K562 (cell line): Measurements from ENCODE around the gene TMEM243. TPM values are rescaled to one million over a fixed set of nuclear protein-coding genes. Genes with fewer than 3 reads are reported as not detected.

ENCODE experiments used
- ATAC-seq: fragments of 200-7000 bp; cut with Tn5 transposase; 3 replicates; pipeline ENCODE4 v1.9.1; 2020; ENCODE audit warnings: moderate library complexity
- BruUV-seq: library from RNA; stranded (reverse); fragments of 400-500 nt; replicated peaks from 2 replicates; lab custom pipeline; 2021; lab: Mats Ljungman, UMichigan
- CTCF ChIA-PET: fragments of 300-600 bp; formaldehyde crosslinking; extraction: SDS; loops from one replicate; lab custom pipeline; 2021; ENCODE audit warnings: low intra/inter-chr PET ratio; lab: Yijun Ruan, JAX
- POLR2A ChIA-PET: fragments of 300-600, 350-650 bp; sonication (Branson Sonifier 250); formaldehyde crosslinking; extraction: SDS; loops from one replicate; lab custom pipeline; 2021; ENCODE audit warnings: antibody characterized with exemption, inconsistent platforms; lab: Yijun Ruan, JAX
- DNase-seq, 4 experiments: peaks; one replicate each; pipeline versions ENCODE4 v3.0.0 to v3.0.0-alpha.2; 2011 to 2018; ENCODE audit warnings: low spot score in 3 of 4, mixed read lengths in 3 of 4; ENCODE audit errors: extremely low read depth in 1 of 4
- FAIRE-seq: peaks from 2 replicates; lab custom pipeline; 2011; peaks lifted over from hg19 to GRCh38; lab: Jason Lieb, UNC
- H2AFZ ChIP-seq: 2 replicates; pipeline ENCODE4 v1.6.0; 2011; ENCODE audit warnings: low read depth, low read length, control low read depth, inconsistent platforms
- H3K27ac ChIP-seq: fragments of 200-600 bp; 3 replicates; pipeline ENCODE4 v1.8.0; 2011; ENCODE audit warnings: low read depth, mild to moderate bottlenecking, control low read depth, inconsistent platforms, low read length, moderate library complexity, mixed read lengths; ENCODE audit errors: extremely low read depth
- H3K27me3 ChIP-seq, 2 experiments: fragments of 300-600 bp in 1 of 2; 2 replicates in 1 of 2; 3 replicates in 1 of 2; pipeline versions ENCODE4 v1.6.0 to v1.8.0; 2011; ENCODE audit warnings: inconsistent platforms in 2 of 2, low read length in 2 of 2, mild to moderate bottlenecking in 1 of 2, mixed read lengths in 1 of 2, moderate library complexity in 1 of 2; ENCODE audit not compliant: control insufficient read depth in 2 of 2, insufficient read depth in 2 of 2
- H3K36me3 ChIP-seq: fragments of 300-600 bp; 3 replicates; pipeline ENCODE4 v1.8.0; 2011; ENCODE audit warnings: mild to moderate bottlenecking, low read length, inconsistent platforms; ENCODE audit not compliant: control insufficient read depth, insufficient read depth
- H3K4me1 ChIP-seq, 2 experiments: fragments of 200-600 bp in 1 of 2; replicated peaks in 1 of 2; 2 replicates in 1 of 2; 3 replicates in 1 of 2; pipeline versions ENCODE4 v1.5.1 to v1.8.0; 2011; ENCODE audit warnings: inconsistent platforms in 2 of 2, low read length in 2 of 2, mild to moderate bottlenecking in 1 of 2, mixed read lengths in 1 of 2, moderate library complexity in 1 of 2; ENCODE audit not compliant: control insufficient read depth in 2 of 2, insufficient read depth in 2 of 2
- H3K4me2 ChIP-seq: 2 replicates; pipeline ENCODE4 v1.6.1; 2011; ENCODE audit warnings: low read length, control low read depth, inconsistent platforms, mixed read lengths; ENCODE audit not compliant: insufficient read depth
- H3K4me3 ChIP-seq: fragments of 200-600 bp; sonication (generic), shearing (Covaris generic); 2 replicates; pipeline ENCODE4 v1.5.1; 2016; ENCODE audit warnings: control low read depth, inconsistent platforms
- H3K79me2 ChIP-seq: fragments of 200-600 bp; 3 replicates; pipeline ENCODE4 v1.8.0; 2011; ENCODE audit warnings: low read length, inconsistent platforms; ENCODE audit not compliant: control insufficient read depth, insufficient read depth
- H3K9ac ChIP-seq, 2 experiments: 2 replicates each; pipeline versions ENCODE4 v1.6.0 to v1.6.1; 2011; ENCODE audit warnings: low read depth in 2 of 2, low read length in 2 of 2, control low read depth in 1 of 2, inconsistent platforms in 1 of 2, mild to moderate bottlenecking in 1 of 2, mixed read lengths in 1 of 2; ENCODE audit not compliant: insufficient read depth in 1 of 2
- H3K9me1 ChIP-seq: one replicate; pipeline ENCODE4 v1.6.0; 2011; ENCODE audit warnings: inconsistent platforms, mild to moderate bottlenecking, low read length, moderate library complexity; ENCODE audit not compliant: control insufficient read depth, insufficient read depth
- H3K9me3 ChIP-seq: replicated peaks from 2 replicates; pipeline ENCODE4 v1.5.1; 2011; ENCODE audit warnings: low read depth, low read length, inconsistent platforms; ENCODE audit not compliant: control insufficient read depth, insufficient read depth
- H4K20me1 ChIP-seq: replicated peaks from 2 replicates; pipeline ENCODE4 v1.6.1; 2011; ENCODE audit warnings: low read length, inconsistent platforms, mixed read lengths; ENCODE audit not compliant: control insufficient read depth, insufficient read depth
- ARNT ChIP-seq, 2 experiments: fragments of 450-650 bp; IDR thresholded peaks; 2 replicates each; pipeline ENCODE4 v1.6.1; 2016; ENCODE audit warnings: mild to moderate bottlenecking in 1 of 2
- KAT7 ChIP-seq: sonication (generic); formaldehyde crosslinking; IDR thresholded peaks from 2 replicates; pipeline ENCODE4 v1.8.0; 2022; ENCODE audit warnings: missing genetic modification reagents, mild to moderate bottlenecking, borderline replicate concordance
- NFE2 ChIP-seq: IDR thresholded peaks from 2 replicates; pipeline ENCODE4 v1.6.1; 2014; ENCODE audit warnings: antibody characterized with exemption, low read depth
- RBM22 ChIP-seq: fragments of 200-400 bp; formaldehyde crosslinking; IDR thresholded peaks from 2 replicates; pipeline ENCODE4 v1.6.1; 2018; ENCODE audit warnings: low read length, low read depth; ENCODE audit not compliant: poor library complexity, severe bottlenecking
- RBM25 ChIP-seq: fragments of 200-400 bp; formaldehyde crosslinking; IDR thresholded peaks from 2 replicates; pipeline ENCODE4 v1.6.1; 2018; ENCODE audit warnings: low read length, low read depth, moderate library complexity; ENCODE audit not compliant: severe bottlenecking
- RBM39 ChIP-seq: fragments of 200-400 bp; formaldehyde crosslinking; optimal IDR thresholded peaks from 2 replicates; pipeline ENCODE3; 2018; ENCODE audit warnings: low read depth, low read length
- SMAD2 ChIP-seq: fragments of 150-350 bp; IDR thresholded peaks from 2 replicates; pipeline ENCODE4 v1.6.1; 2014; ENCODE audit warnings: low read depth, mild to moderate bottlenecking, low read length
- SNIP1 ChIP-seq: fragments of 450-650 bp; IDR thresholded peaks from 2 replicates; pipeline ENCODE4 v1.7.1; 2017; ENCODE audit warnings: low read depth, mild to moderate bottlenecking
- SRSF3 ChIP-seq: fragments of 200-400 bp; formaldehyde crosslinking; IDR thresholded peaks from 2 replicates; pipeline ENCODE4 v1.6.1; 2016; ENCODE audit warnings: mild to moderate bottlenecking, low read length, moderate library complexity; ENCODE audit not compliant: insufficient read depth
- WGBS: fragments of 100-300 bp; shearing (Covaris generic); methylation state at CpG from one replicate; pipeline ENCODE4 v1.1.6; 2016; ENCODE audit warnings: low coverage, mixed read lengths; ENCODE audit not compliant: insufficient coverage; ENCODE audit errors: missing lambda C conversion rate; 5-methylcytosine and 5-hydroxymethylcytosine counted together
- in situ Hi-C: fragments of 300-500 bp; cut with MboI; formaldehyde crosslinking; loops from 4 replicates; pipeline ENCODE4 v1.15.0; 2018; ENCODE audit warnings: inconsistent platforms, mixed read lengths
- intact Hi-C: fragments of 100-400 bp; cut with micrococcal nuclease; formaldehyde crosslinking; loops from 2 replicates; pipeline ENCODE4 v1.14.2; 2022
- polyA plus RNA-seq, 8 experiments: library from polyadenylated mRNA; depleted of rRNA in 4 of 8; stranded (reverse) in 5 of 8; unstranded in 3 of 8; fragments of >200 nt; fragmentation: Nextera tagmentation in 2 of 8; fragmentation: Illumina TruSeq in 1 of 8; extraction: Ambion mirVana in 2 of 8; extraction: Trizol in 1 of 8; gene quantifications; 2 replicates each; pipeline versions ENCODE4 v1.2.1 to v1.2.3, GENCODE V29; 2011 to 2014; ENCODE audit warnings: inconsistent platforms in 1 of 8, missing spikeins in 1 of 8
- total RNA-seq, 7 experiments: library from RNA; depleted of rRNA in 6 of 7; stranded (reverse); fragments of >200 nt in 6 of 7; fragmentation: Illumina TruSeq in 2 of 7; extraction: Trizol in 2 of 7; gene quantifications; 2 replicates each; pipeline versions ENCODE4 v1.2.1 to v1.2.3, GENCODE V29; 2011 to 2021; ENCODE audit warnings: low replicate concordance in 1 of 7
- TF ChIP-seq, protein P1 (sequence below): IDR thresholded peaks from 2 replicates; pipeline ENCODE4 v1.6.1; 2014; ENCODE audit warnings: antibody characterized with exemption
- TF ChIP-seq, protein P2 (sequence below), 2 experiments: IDR thresholded peaks; 2 replicates each; pipeline ENCODE4 v1.6.1; 2011; ENCODE audit warnings: borderline replicate concordance in 1 of 2, control low read depth in 1 of 2, low read depth in 1 of 2, low read length in 1 of 2, mild to moderate bottlenecking in 1 of 2, mixed read lengths in 1 of 2, moderate library complexity in 1 of 2; ENCODE audit not compliant: insufficient read depth in 1 of 2, insufficient read length in 1 of 2, poor library complexity in 1 of 2, severe bottlenecking in 1 of 2; ENCODE audit errors: extremely low read depth in 1 of 2
- TF ChIP-seq, protein P3 (sequence below): fragments of 250-450 bp; sonication (Bioruptor Pico); IDR thresholded peaks from 2 replicates; pipeline ENCODE4 v1.8.0; 2021; ENCODE audit warnings: moderate library complexity, mild to moderate bottlenecking, inconsistent platforms

Gene TMEM243
- total and polyA plus RNA-seq, 9 of the 15 experiments (the other 6 are each of a cell fraction or from before 2014, with no cell fraction given) = 3.9 to 8.6 (median 6.1) TPM

DNA sequence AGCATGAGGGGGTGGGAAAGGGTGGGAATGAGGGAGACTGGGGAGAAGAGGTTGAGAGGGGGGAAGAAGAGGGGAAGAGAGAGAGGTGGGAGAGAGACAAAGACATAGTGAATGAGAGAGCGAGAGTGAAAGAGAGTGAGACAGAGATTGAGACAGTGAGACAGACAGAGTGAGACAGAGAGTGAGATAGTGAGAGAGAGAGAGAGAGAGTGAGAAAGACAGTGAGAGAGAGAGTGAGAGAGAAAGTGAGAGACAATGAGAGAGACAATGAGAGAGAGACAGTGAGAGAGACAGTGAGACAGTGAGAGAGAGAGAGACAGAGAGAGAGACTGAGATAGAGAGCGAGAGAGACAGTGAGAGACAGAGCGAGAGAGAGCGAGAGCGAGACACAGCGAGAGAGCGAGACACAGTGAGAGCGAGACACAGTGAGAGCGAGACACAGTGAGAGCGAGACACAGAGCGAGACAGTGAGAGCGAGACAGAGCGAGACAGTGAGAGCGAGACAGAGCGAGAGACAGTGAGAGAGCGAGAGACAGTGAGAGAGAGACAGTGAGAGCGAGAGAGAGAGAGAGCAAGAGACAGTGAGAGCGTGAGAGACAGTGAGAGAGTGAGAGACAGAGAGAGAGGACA is 10.1 kb downstream of the TMEM243 start (continued):
- TF ChIP-seq SRSF3 = no peak
- TF ChIP-seq SNIP1 = no peak
- no peak for TF ChIP-seq RBM25
- TF ChIP-seq, protein P1, sequence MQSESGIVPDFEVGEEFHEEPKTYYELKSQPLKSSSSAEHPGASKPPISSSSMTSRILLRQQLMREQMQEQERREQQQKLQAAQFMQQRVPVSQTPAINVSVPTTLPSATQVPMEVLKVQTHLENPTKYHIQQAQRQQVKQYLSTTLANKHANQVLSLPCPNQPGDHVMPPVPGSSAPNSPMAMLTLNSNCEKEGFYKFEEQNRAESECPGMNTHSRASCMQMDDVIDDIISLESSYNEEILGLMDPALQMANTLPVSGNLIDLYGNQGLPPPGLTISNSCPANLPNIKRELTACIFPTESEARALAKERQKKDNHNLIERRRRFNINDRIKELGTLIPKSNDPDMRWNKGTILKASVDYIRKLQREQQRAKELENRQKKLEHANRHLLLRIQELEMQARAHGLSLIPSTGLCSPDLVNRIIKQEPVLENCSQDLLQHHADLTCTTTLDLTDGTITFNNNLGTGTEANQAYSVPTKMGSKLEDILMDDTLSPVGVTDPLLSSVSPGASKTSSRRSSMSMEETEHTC = no peak
- no peak for TF ChIP-seq NFE2
- TF ChIP-seq, all 486 proteins: peak for 0

DNA sequence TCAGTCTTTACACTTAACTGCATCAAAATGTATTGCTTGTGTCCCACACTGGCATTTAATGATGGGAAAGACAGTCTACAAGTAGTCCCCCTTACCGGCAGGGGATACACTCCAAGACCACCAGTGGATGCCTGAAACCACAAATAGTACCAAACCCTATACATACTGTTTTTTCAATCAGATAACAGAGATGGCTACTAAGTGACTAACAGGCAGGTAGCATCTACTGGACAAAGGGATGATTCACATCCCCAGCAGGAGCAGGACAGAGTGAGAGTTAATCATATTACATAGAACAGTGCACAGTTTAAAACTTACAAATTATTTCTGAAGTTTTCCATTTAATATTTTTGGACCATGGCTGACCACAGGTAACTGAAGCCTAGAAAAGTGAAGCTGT is 13.2 kb downstream of the TMEM243 start:
- no peak overlapping the region for H3K4me3 ChIP-seq
- no peaks in the 10 kb centered on the region for H3K27me3 ChIP-seq
- ChIA-PET CTCF (no interaction called here), POLR2A (no interaction called here)
- 10% methylated on average over 1 of the region's 1 CpG for WGBS
- no peak overlapping the region for H3K27ac ChIP-seq
- no peak overlapping the region for H3K9ac ChIP-seq
- no peaks in the 10 kb centered on the region for H3K4me1 ChIP-seq
- no peaks in the 10 kb centered on the region for H3K9me1 ChIP-seq
- H3K4me2 ChIP-seq = no peak overlapping the region
- DNase-seq (no peak), FAIRE-seq (no peak), ATAC-seq (no peak)
- peaks cover 8% of the 10 kb centered on the region for H3K9me3 ChIP-seq
- BruUV-seq = no TSS peak
- in situ Hi-C loops (no loop called here), intact Hi-C loops (no loop called here)
- H3K79me2 ChIP-seq = no peaks in the 10 kb centered on the region
- TF ChIP-seq, protein P2, sequence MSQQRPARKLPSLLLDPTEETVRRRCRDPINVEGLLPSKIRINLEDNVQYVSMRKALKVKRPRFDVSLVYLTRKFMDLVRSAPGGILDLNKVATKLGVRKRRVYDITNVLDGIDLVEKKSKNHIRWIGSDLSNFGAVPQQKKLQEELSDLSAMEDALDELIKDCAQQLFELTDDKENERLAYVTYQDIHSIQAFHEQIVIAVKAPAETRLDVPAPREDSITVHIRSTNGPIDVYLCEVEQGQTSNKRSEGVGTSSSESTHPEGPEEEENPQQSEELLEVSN (IDR thresholded peaks at IDR 0.05; ENCODE audit: borderline replicate concordance in 1 of 2, extremely low read depth in 1 of 2, insufficient read depth in 1 of 2, insufficient read length in 1 of 2, low read depth in 1 of 2, low read length in 1 of 2, poor library complexity in 1 of 2, severe bottlenecking in 1 of 2) = no peak
- no peak for TF ChIP-seq SMAD2
- TF ChIP-seq KAT7 (CRISPR knock-in tag) = no peak
- TF ChIP-seq RBM22 = no peak
- TF ChIP-seq RBM39 = no peak
- TF ChIP-seq, protein P3, sequence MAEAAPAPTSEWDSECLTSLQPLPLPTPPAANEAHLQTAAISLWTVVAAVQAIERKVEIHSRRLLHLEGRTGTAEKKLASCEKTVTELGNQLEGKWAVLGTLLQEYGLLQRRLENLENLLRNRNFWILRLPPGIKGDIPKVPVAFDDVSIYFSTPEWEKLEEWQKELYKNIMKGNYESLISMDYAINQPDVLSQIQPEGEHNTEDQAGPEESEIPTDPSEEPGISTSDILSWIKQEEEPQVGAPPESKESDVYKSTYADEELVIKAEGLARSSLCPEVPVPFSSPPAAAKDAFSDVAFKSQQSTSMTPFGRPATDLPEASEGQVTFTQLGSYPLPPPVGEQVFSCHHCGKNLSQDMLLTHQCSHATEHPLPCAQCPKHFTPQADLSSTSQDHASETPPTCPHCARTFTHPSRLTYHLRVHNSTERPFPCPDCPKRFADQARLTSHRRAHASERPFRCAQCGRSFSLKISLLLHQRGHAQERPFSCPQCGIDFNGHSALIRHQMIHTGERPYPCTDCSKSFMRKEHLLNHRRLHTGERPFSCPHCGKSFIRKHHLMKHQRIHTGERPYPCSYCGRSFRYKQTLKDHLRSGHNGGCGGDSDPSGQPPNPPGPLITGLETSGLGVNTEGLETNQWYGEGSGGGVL (CRISPR knock-in tag) = no peak
- TF ChIP-seq ARNT (IDR thresholded peaks at IDR 0.05) = no peak
- no peaks in the 10 kb centered on the region for H4K20me1 ChIP-seq
- H2AFZ ChIP-seq = no peak overlapping the region
- no peaks in the 10 kb centered on the region for H3K36me3 ChIP-seq
